ENCODE measurements around the gene DUSP12.

- TF ChIP-seq CTCF (IDR thresholded peaks at IDR 0.05) (no peak), POLR2A (IDR thresholded peaks at IDR 0.05) (no peak), POLR2AphosphoS5 (IDR thresholded peaks at IDR 0.05) (no peak), EP300 (IDR thresholded peaks at IDR 0.05) (no peak)
These were observed 26.0 kb upstream of the DUSP12 start for GRCh38 chr1:161723459-161724141.
